ENCODE results near the gene PSMG4.

Gene PSMG4

GRCh38 chr6:3258201-3258600 is 546 bp upstream of the PSMG4 start:
- Histone ChIP-seq H3K4me1 (ENCODE audit: insufficient read depth, poor library complexity, severe bottlenecking) (peaks cover 7% of the 10 kb centered on the region), H3K27ac (ENCODE audit: poor library complexity, severe bottlenecking) (no peak overlapping the region), H3K9me3 (ENCODE audit: severe bottlenecking) (no peaks in the 10 kb centered on the region), H3K4me3 (ENCODE audit: severe bottlenecking) (peak overlapping the region; percentile 69), H3K36me3 (ENCODE audit: low read depth) (peaks cover 17% of the 10 kb centered on the region), H3K27me3 (ENCODE audit: insufficient read depth, poor library complexity, severe bottlenecking) (no peaks in the 10 kb centered on the region)
- ATAC-seq (ENCODE audit: low read depth) (no peak), DNase-seq (ENCODE audit: low spot score) (no peak)
- TF ChIP-seq CTCF (IDR thresholded peaks at IDR 0.05; ENCODE audit: poor library complexity, severe bottlenecking): no peak

GRCh38 chr6:3259491-3259958 is 778 bp downstream of the PSMG4 start:
- Histone ChIP-seq H3K4me3 (ENCODE audit: severe bottlenecking) (peak overlapping the region; percentile 69), H3K36me3 (ENCODE audit: low read depth) (peaks cover 30% of the 10 kb centered on the region), H3K9me3 (ENCODE audit: severe bottlenecking) (no peaks in the 10 kb centered on the region), H3K27me3 (ENCODE audit: insufficient read depth, poor library complexity, severe bottlenecking) (no peaks in the 10 kb centered on the region), H3K4me1 (ENCODE audit: insufficient read depth, poor library complexity, severe bottlenecking) (peaks cover 7% of the 10 kb centered on the region), H3K27ac (ENCODE audit: poor library complexity, severe bottlenecking) (peak overlapping the region; percentile 45)
- TF ChIP-seq CTCF (IDR thresholded peaks at IDR 0.05; ENCODE audit: poor library complexity, severe bottlenecking): no peak
- DNase-seq (ENCODE audit: low spot score) (no peak), ATAC-seq (ENCODE audit: low read depth) (peak; percentile 54)

- Histone ChIP-seq H3K4me3 (ENCODE audit: severe bottlenecking) (no peak overlapping the region), H3K36me3 (ENCODE audit: low read depth) (peaks cover 38% of the 10 kb centered on the region), H3K27me3 (ENCODE audit: insufficient read depth, poor library complexity, severe bottlenecking) (no peaks in the 10 kb centered on the region), H3K27ac (ENCODE audit: poor library complexity, severe bottlenecking) (no peak overlapping the region), H3K4me1 (ENCODE audit: insufficient read depth, poor library complexity, severe bottlenecking) (peaks cover 7% of the 10 kb centered on the region), H3K9me3 (ENCODE audit: severe bottlenecking) (no peaks in the 10 kb centered on the region)
- no peak for ATAC-seq (ENCODE audit: low read depth)
- no peak for DNase-seq (ENCODE audit: low spot score)
- no peak for TF ChIP-seq CTCF (IDR thresholded peaks at IDR 0.05; ENCODE audit: poor library complexity, severe bottlenecking)
These were observed 1.5 kb downstream of the PSMG4 start for GRCh38 chr6:3260296-3260695.

GRCh38 chr6:3260772-3261517 is 2.2 kb downstream of the PSMG4 start:
- TF ChIP-seq CTCF (IDR thresholded peaks at IDR 0.05; ENCODE audit: poor library complexity, severe bottlenecking): no peak
- no peaks in the 10 kb centered on the region for H3K9me3 ChIP-seq (ENCODE audit: severe bottlenecking)
- H3K4me3 ChIP-seq (ENCODE audit: severe bottlenecking): no peak overlapping the region
- no peak for ATAC-seq (ENCODE audit: low read depth)
- no peak for DNase-seq (ENCODE audit: low spot score)
- H3K36me3 ChIP-seq (ENCODE audit: low read depth): peaks cover 39% of the 10 kb centered on the region
- H3K4me1 ChIP-seq (ENCODE audit: insufficient read depth, poor library complexity, severe bottlenecking): peaks cover 7% of the 10 kb centered on the region
- H3K27ac ChIP-seq (ENCODE audit: poor library complexity, severe bottlenecking): no peak overlapping the region
- no peaks in the 10 kb centered on the region for H3K27me3 ChIP-seq (ENCODE audit: insufficient read depth, poor library complexity, severe bottlenecking)

GRCh38 chr6:3261518-3261820 is 2.7 kb downstream of the PSMG4 start:
- ATAC-seq (ENCODE audit: low read depth): no peak
- Histone ChIP-seq H3K27ac (ENCODE audit: poor library complexity, severe bottlenecking) (no peak overlapping the region), H3K4me3 (ENCODE audit: severe bottlenecking) (no peak overlapping the region), H3K36me3 (ENCODE audit: low read depth) (peaks cover 39% of the 10 kb centered on the region), H3K27me3 (ENCODE audit: insufficient read depth, poor library complexity, severe bottlenecking) (no peaks in the 10 kb centered on the region), H3K4me1 (ENCODE audit: insufficient read depth, poor library complexity, severe bottlenecking) (peaks cover 7% of the 10 kb centered on the region), H3K9me3 (ENCODE audit: severe bottlenecking) (no peaks in the 10 kb centered on the region)
- no peak for TF ChIP-seq CTCF (IDR thresholded peaks at IDR 0.05; ENCODE audit: poor library complexity, severe bottlenecking)
- DNase-seq (ENCODE audit: low spot score): no peak

Data from RWPE2 (cell line).